Ovary (tissue), 9 donors: ENCODE measurements around the gene MRPL50. TPM values are rescaled to one million over a fixed set of nuclear protein-coding genes. Genes with fewer than 3 reads are reported as not detected.

Experiments used
- DNase-seq, 5 donors: peaks; one replicate each; pipeline ENCODE4 v3.0.0-alpha.2; 2019 to 2020
- H3K27ac ChIP-seq, 2 donors: fragments of 200-600 bp; one replicate each; pipeline versions ENCODE4 v1.5.1 to v1.8.0; 2019 to 2022
- H3K27me3 ChIP-seq: fragments of 200-600 bp; one replicate; pipeline ENCODE4 v1.8.0; 2022
- H3K36me3 ChIP-seq: fragments of 200-600 bp; sonication (generic); one replicate; pipeline ENCODE4 v1.5.1; 2019
- H3K4me1 ChIP-seq: one replicate; pipeline ENCODE4 v1.8.1; 2013; ENCODE audit warnings: mild to moderate bottlenecking, moderate library complexity; ENCODE audit not compliant: insufficient read depth
- H3K4me3 ChIP-seq: fragments of 200-600 bp; sonication (generic); one replicate; pipeline ENCODE4 v1.5.1; 2017
- H3K9me3 ChIP-seq, 2 donors: fragments of 200-600 bp in 1 of 2; sonication (generic) in 1 of 2; one replicate each; pipeline versions ENCODE4 v1.5.1 to v1.8.1; 2013 to 2019; ENCODE audit warnings: mild to moderate bottlenecking in 1 of 2, moderate library complexity in 1 of 2
- CTCF ChIP-seq, 3 donors: fragments of 450-650 bp in 2 of 3; fragments of 200-600 bp in 1 of 3; IDR thresholded peaks; one replicate each; pipeline versions ENCODE4 v1.5.1 to v1.8.0; 2016 to 2022; ENCODE audit warnings: antibody characterized with exemption in 3 of 3, mild to moderate bottlenecking in 1 of 3
- EP300 ChIP-seq: sonication (generic); formaldehyde crosslinking; IDR thresholded peaks from one replicate; pipeline ENCODE4 v1.6.1; 2017; ENCODE audit warnings: antibody characterized with exemption
- POLR2A ChIP-seq: fragments of 450-650 bp; IDR thresholded peaks from one replicate; pipeline ENCODE4 v1.6.1; 2017; ENCODE audit warnings: antibody characterized with exemption, mild to moderate bottlenecking, moderate library complexity
- whole genome bisulfite sequencing, 3 donors: extraction: QIAGEN DNeasy Blood & Tissue Kit in 1 of 3; methylation state at CpG; one replicate each; pipeline versions ENCODE4 v1.1.5 to v1.1.7; 2013 to 2017; 5-methylcytosine and 5-hydroxymethylcytosine counted together
- intact Hi-C, 4 donors: fragments of 100-400 bp; cut with DNase I; formaldehyde crosslinking; loops; one replicate each; pipeline versions ENCODE4 v1.11.0 to v1.15.1; 2022 to 2023
- polyA plus RNA-seq, 2 donors: library from polyadenylated mRNA; stranded (reverse); fragments of 200-250 nt in 1 of 2; fragments of 350-450 nt in 1 of 2; fragmentation: Illumina TruSeq in 1 of 2; extraction: RNeasy Lipid Tissue Mini Kit (QIAGEN cat#74804) in 1 of 2; gene quantifications; one replicate each; pipeline ENCODE4 v1.2.3, GENCODE V29; 2013 to 2014
- total RNA-seq, 7 donors: library from RNA; depleted of rRNA in 2 of 7; stranded (reverse); fragments of >200 nt in 2 of 7; fragmentation: NEBNext Ultra II Directional in 3 of 7; extraction: Animal tissue kit (Norgen Biotek cat#: 25700) in 3 of 7; gene quantifications; one replicate each; pipeline versions ENCODE4 v1.1.0 to v1.2.4, GENCODE V29; 2016 to 2023
- donor health status: DM: no; HTN: no; CAD: no; lungs with moderate emphysema.
- donor health status: DM: no; HTN: no; CAD: no.
- donor health status: Bipolar disorder and iron deficiency.
- donor health status: DM: yes; HTN: yes; CAD: no.
- donor health status: DM: no; HTN: no; CAD: no.
- donor health status: DM: yes; HTN: yes; CAD: no.

Gene MRPL50
- total and polyA plus RNA-seq, 9 donors = 9.2 to 16.9 (median 14.2) TPM

GRCh38 chr9:101432171-101432570 is 33.8 kb upstream of the MRPL50 start:
- intact Hi-C loops = no loop called here
- TF ChIP-seq POLR2A = no peak
- no peak for TF ChIP-seq EP300
- no peak for TF ChIP-seq CTCF (IDR thresholded peaks at IDR 0.05)
- DNase-seq = no peak

DNA sequence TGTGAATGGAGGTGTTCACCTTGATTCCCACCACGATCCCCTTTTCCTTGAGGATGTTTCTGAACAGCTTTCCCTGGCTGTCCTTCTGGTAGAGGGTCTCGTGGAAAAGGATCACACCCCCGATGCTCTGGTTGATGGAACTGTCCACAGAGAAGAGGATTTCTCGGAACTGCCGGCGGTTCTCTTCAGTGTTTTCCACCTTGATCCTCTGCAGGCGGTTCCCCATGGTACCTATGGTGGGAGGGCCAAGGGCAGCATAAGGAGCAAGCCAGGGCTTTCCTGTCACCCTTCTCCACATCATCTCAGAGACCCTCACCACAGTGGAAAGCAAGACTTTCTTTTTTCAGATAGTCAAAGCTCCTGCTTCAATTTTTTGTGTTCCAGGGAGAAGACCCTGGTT is 31.3 kb upstream of the MRPL50 start:
- Histone ChIP-seq H3K9me3 (no peaks in the 10 kb centered on the region), H3K4me3 (no peak overlapping the region), H3K4me1 (no peaks in the 10 kb centered on the region), H3K27me3 (no peaks in the 10 kb centered on the region), H3K27ac (no peak overlapping the region), H3K36me3 (no peaks in the 10 kb centered on the region)
- intact Hi-C loops = no loop called here
- no peak for TF ChIP-seq POLR2A
- TF ChIP-seq CTCF (IDR thresholded peaks at IDR 0.05) = no peak
- no peak for TF ChIP-seq EP300
- WGBS, 3 donors = 89 to 90% (median 90%) methylated on average over 7 of the region's 7 CpGs
- no peak for DNase-seq

More at GRCh38 chr9:101432171-101432570, 33.8 kb upstream of the MRPL50 start:
- Histone ChIP-seq H3K9me3 (no peaks in the 10 kb centered on the region), H3K4me3 (no peak overlapping the region), H3K27ac (no peak overlapping the region), H3K27me3 (no peaks in the 10 kb centered on the region), H3K4me1 (no peaks in the 10 kb centered on the region), H3K36me3 (no peaks in the 10 kb centered on the region)

GRCh38 chr9:101428909-101429308 is 30.5 kb upstream of the MRPL50 start:
- Histone ChIP-seq H3K4me1 (no peaks in the 10 kb centered on the region), H3K27ac (no peak overlapping the region), H3K9me3 (no peaks in the 10 kb centered on the region), H3K4me3 (no peak overlapping the region), H3K36me3 (no peaks in the 10 kb centered on the region), H3K27me3 (no peaks in the 10 kb centered on the region)
- intact Hi-C loops = no loop called here
- TF ChIP-seq CTCF (IDR thresholded peaks at IDR 0.05) (no peak), EP300 (no peak), POLR2A (no peak)
- WGBS, 3 donors = 41 to 50% (median 43%) methylated on average over 3 of the region's 3 CpGs
- DNase-seq = no peak

- no peaks in the 10 kb centered on the region for H3K9me3 ChIP-seq
- intact Hi-C loops = no loop called here
- no peaks in the 10 kb centered on the region for H3K4me1 ChIP-seq
- no peak for DNase-seq
- no peak overlapping the region for H3K27ac ChIP-seq
- H3K4me3 ChIP-seq = no peak overlapping the region
- no peak for TF ChIP-seq EP300
- TF ChIP-seq POLR2A = no peak
- no peak for TF ChIP-seq CTCF (IDR thresholded peaks at IDR 0.05)
- WGBS, 3 donors = 86 to 87% (median 87%) methylated on average over 3 of the region's 3 CpGs
- H3K36me3 ChIP-seq = no peaks in the 10 kb centered on the region
- no peaks in the 10 kb centered on the region for H3K27me3 ChIP-seq
Observed at GRCh38 chr9:101427957-101428655, 29.7 kb upstream of the MRPL50 start.
